Right ventricle myocardium superior (tissue), 1 donor: ENCODE data around the gene AUH. TPM values are rescaled to one million over a fixed set of nuclear protein-coding genes. Genes with fewer than 3 reads are reported as not detected.

ENCODE experiments used
- ATAC-seq: fragments of 200-7000 bp; cut with Tn5 transposase; one replicate; pipeline ENCODE4 v1.9.1; 2020; ENCODE audit warnings: mild to moderate bottlenecking; ENCODE audit not compliant: poor library complexity
- DNase-seq: peaks from one replicate; pipeline ENCODE4 v3.0.0-alpha.2; 2020
- intact Hi-C: fragments of 100-400 bp; cut with DNase I; formaldehyde crosslinking; loops from one replicate; pipeline ENCODE4 v1.11.2; 2022
- total RNA-seq: library from RNA; stranded (reverse); fragmentation: NEBNext Ultra II Directional; extraction: Animal tissue kit (Norgen Biotek cat#: 25700); gene quantifications from one replicate; pipeline ENCODE4 v1.2.1, GENCODE V29; 2021
- donor health status: DM: no; HTN: yes; CAD: no; lungs with severe emphysema.

The AUH gene
- total RNA-seq, 1 donor from 2014 or later = 38.5 TPM

DNA sequence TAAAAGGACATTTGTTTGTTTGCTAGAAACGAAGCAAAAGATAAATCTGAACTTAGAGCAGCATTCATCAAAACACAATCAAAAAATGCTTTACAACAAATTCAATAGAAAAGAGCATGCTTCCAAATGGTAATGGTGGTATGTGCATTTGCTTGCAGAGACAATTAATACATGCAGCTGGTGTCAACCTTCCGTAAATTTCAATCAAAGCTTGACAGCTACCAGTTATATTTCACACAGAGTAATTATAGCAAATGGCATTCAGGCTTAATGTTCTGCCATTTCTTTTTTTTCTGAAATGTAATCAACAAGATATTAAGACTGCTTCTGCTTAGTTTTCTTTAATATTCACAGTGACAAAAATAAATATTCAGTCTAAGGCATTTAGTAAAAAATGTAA, 90.6 kb downstream of the AUH start:
- no peak for DNase-seq
- intact Hi-C loops = no loop called here

DNA sequence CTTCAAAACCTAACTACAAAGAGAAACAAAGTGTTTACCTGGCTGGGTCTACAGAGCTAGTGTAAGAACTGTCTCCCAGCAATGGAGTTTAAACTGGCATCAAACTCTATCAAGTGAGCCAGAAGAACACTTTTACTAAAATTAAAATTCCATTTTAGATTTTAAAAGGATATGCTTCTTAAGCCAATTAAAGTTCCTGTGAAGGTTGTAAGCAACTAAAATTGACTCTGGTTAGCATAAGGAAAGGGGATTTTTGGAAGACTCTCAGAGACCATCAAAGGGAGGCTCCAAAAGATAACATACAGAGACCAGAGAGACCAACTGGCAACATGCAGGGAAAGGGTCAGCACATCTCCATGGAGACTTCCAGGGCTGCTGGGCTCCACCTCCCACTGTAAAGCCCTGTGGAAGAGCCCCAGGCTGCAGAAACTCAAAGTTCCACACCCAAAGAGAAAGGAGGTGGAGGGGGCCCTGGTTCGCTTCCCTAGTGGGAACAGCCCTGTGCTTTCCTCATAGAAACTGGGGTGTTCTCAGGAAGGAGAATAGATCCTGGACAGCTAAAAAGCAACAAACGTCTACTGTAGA, 91.7 kb downstream of the AUH start:
- no peak for DNase-seq
- ATAC-seq = no peak
- intact Hi-C loops = no loop called here

More for the DNA sequence above, 90.6 kb downstream of the AUH start:
- no peak for ATAC-seq

DNA sequence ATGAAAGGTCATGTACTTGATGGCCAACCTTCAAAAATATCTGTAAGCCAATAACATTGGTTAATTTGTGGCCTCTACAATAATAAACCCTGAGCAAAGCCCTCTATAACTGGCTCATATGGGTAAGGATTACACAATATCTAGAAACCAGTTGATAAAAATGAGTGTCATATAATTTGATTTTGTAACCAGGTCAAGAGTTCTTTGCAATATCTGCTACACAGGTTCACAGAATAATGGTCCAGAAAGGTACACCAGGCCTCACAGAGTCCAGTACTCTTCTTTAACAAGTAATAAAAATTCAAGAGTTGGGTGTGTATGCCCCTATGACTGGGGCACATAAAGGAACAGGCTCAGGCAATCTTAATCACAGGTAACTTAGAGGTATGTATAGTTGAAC, 95.3 kb downstream of the AUH start:
- intact Hi-C loops = no loop called here
- ATAC-seq = no peak
- no peak for DNase-seq

DNA sequence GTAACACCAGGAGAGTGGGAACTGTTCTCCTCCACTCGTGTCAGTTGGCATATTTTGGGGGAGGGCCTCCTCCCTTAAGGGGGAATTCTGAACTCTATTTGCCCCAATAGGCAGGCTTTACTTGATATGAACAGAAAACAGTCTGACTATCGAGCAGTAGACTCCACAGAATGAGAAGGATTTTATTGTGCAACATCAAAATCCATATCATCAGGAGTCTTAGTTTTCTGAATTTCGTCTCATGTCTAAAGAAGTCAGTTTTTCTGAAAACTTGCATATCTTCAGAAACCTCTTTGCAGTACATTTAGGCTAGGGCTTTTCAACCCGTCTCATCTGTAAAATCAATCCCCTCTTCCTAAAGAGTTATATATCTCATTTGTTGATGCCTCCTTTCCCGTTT, 96.2 kb downstream of the AUH start:
- intact Hi-C loops = no loop called here
- DNase-seq (no peak), ATAC-seq (no peak)

DNA sequence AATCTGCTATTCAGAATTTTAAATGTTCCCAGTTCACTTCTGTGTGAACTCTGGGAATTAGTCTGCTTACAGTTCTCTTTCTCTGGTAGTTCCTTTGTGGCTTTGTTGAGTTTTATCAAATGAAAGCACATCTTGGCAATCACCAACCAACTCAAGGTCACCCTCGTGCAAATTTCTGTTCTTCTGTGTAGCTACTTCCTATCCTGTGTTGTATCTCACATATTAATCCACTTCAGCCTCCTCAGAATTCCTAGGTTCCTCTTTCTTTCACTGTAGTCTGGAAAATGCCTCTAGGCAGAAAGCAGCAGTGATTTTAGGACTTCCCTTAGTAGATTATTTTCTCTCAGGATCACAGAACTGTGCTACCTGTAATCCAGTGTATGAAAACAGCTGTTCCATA, 100.3 kb downstream of the AUH start:
- ATAC-seq = peak; percentile 15
- intact Hi-C loops = no loop called here

DNA sequence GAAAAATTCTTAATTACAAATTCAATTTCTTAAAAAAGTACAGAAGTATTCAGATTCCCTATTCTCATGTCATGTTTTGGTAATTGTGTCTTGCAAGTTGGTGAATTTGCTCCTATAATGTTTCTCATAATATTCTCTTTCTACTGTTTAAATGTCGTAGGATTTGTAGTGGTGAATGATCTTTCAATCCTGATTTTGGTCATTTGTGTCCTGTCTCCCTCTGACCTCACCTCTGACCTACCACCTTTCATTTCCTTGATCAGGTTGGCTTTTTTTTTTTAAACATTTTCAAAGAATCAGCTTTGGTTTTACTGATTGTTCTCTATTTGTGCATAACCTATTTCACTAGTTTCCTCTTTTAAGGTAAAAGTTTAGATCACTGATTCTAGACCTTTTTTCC, 102.6 kb downstream of the AUH start:
- intact Hi-C loops = no loop called here

More for the DNA sequence above, 100.3 kb downstream of the AUH start:
- DNase-seq = no peak

DNA sequence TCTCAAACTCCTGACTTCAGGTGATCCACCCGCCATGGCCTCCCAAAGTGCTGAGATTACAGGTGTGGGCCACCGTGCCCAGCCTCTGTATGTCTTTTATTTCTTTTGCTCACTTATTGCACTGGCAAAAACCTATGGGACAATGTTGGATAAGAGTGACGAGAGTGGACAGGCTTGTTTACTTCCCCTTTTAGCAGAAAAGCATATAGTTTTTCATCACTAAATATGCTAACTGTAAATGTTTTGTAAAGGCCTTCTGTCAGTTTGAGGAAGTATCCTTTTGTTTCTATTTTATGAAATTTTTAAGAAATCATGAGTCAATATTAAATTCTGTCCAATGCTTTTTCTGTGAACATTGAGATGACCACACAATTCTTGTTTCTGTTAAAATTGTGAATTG, 103.3 kb downstream of the AUH start:
- ATAC-seq = no peak
- intact Hi-C loops = no loop called here
- no peak for DNase-seq

More for the DNA sequence above, 102.6 kb downstream of the AUH start:
- DNase-seq (no peak), ATAC-seq (no peak)

DNA sequence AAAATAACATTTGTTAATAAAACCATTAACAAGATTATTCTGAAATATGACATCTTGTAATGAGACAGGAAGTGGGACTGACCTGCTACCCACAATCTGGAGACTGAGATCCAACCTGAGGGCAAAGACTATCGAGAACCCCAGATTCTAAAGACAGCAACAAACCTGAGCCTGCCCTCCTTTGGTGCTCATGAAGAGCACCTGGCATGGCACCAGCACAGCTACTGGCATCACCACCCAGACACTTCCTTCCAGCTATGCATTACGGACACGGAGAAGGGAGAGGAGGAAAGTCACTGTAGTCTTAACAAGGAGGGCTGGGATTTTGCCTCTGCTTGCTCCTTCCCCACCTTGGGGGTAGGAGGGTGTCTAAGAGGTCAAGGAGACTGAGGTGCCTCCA, 105.5 kb downstream of the AUH start:
- intact Hi-C loops = no loop called here
- peak; percentile 57 for ATAC-seq
- no peak for DNase-seq

DNA sequence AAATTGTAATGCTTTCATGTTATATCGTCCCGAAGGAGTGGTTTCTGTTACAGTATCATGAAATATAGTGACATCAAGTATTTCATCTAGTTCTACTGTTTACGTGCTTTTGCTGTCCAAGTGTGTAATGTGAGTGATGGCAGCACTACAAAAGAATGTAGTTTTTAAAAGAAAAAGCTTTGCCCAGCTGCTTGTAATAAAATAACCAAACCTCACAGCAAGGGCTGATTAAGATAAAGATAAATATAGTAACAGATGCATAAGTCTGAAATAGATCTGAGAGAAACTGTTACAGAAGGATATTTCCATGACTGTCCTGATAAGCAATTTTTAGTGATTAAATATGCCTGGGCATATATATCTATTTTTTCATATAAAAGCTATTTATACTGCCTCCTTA, 106.4 kb downstream of the AUH start:
- DNase-seq (no peak), ATAC-seq (no peak)
- intact Hi-C loops = no loop called here

DNA sequence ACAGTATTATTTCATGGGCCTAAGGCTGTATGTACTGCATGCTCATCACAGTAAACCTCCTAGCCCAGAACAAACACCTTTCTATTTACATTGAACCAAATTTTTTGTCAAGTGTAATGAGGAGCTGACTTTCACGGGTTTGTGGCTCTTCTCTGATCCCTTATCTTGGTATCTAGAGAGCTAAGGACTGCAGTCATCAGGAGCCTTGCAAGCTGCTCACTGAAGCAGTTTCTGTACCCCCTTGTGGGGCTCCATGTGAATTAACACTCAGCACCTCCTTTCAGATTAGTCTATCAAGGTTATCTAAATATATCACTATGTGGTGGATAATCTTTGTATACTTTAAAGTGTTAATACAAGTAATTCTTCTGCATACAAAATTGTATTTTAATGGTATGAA, 108.2 kb downstream of the AUH start:
- no peak for ATAC-seq
- DNase-seq = no peak
- intact Hi-C loops = no loop called here

DNA sequence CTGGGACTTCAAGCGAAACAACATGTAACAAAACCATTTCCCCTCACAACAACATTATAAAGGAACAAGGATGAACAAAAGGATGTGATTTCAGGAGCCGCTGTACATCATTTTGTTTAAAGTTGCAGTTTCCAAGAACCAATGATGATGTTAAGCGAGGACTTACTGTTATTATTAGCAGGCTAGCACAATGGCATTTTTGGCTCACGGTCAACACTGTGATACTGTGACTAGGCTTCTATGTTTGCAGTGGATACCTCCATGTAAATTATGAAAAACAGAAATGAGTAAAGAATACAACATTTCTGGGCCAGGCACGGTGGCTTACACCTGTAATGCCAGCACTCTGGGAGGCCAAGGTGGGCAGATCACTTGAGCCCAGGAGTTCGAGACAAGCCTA, 113.0 kb downstream of the AUH start:
- DNase-seq (no peak), ATAC-seq (peak; percentile 79)
- intact Hi-C loops = no loop called here

DNA sequence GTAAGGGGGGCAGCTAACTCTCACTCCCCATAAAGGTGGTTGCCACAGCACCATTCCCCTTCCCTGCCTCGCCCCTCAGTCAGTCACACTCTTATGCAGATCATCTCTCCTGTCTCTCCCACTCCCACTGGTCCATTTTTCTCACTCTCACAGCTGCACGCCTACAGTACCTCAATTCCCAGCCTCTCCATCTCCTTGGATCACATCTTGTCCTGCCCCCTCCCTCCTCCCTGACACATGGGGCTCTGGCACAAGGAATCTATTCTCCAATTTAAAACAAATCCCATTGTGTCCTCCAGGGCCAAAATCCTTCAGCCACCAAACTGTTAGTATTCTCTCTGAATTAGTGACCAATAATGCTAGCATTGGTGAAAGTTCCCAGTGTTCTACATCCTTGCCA, 114.4 kb downstream of the AUH start:
- intact Hi-C loops = no loop called here
- DNase-seq = no peak
- no peak for ATAC-seq

DNA sequence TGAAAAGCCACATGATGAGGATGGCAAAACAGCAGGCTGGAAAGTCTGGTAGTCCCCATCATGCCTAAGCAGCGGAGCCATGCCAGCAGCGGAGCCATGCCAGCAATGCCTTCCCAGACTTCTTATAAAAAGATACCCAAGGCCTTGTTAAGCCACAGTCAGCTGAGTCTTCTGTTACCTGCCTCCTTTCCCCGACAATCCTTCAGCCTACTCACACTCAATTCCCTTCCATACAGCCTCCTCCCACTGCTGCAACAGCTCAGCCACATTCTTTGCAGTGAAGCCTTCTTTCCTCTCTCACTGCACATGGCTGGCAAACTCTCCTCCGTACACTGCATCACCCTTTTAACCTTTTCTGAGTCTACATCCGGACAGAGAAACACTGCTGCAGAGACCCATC, 114.9 kb downstream of the AUH start:
- no peak for DNase-seq
- peak; percentile 44 for ATAC-seq

DNA sequence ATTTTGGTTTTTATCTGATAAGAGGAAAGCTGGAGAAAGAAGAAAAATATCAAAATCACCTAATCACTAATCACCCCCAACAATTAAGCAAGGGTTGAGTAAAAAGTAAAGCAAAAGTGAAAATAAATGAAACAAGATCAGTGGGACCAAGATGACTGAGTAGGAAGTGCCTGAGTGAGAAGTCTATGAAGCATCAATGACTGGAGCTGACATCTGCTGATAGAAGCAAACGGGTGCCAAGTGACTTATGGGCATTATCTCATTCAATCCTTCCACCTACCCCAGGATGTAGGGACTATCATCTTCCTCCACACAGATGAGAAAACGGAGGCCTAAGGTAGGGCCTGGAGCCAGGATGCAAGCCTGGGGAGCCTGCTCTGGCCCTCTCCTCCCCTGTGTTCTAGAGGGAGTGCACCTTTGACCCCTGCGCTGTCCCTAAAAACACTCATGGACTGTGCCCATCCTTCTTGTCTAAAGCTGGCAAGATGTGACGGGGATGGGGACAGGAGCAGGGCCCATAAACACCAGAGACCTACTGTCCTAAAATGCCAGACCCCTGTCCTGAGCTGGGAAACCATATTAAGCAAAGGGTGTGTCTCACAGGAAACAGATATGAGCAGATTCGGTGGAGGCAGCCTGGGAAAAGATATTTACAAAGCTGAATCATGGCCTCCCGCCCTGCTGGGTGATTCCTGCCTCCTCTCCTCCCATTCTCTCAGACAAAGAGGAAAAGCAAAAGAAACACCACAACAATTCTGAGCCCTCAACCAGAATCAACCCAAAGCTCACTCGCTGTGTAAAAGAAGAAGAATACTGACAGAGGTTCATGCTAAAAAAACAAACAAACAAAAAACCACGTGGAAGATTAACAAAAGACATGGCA, 116.0 kb downstream of the AUH start:
- intact Hi-C loops = no loop called here
- DNase-seq (no peak), ATAC-seq (no peak)

More for the DNA sequence above, 114.9 kb downstream of the AUH start:
- intact Hi-C loops = no loop called here

DNA sequence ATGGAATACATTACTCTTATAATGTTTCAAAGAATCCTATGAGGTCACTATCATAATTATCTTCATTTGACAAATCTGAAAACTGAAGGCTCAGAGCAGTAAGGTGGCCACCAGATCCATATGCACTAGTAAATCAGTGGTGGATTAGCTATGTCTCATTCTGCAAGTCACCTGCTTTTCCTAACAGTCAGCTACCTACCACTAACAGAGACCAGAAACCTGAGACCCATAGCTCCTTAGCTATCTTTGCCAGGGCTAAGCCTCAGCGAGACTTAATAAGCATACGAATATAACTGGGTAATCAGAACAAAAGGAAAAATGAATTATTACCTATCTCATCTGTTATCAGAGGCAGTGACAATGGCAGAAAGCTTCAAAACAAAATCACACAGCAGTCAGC, 118.7 kb downstream of the AUH start:
- intact Hi-C loops = no loop called here
- no peak for ATAC-seq

DNA sequence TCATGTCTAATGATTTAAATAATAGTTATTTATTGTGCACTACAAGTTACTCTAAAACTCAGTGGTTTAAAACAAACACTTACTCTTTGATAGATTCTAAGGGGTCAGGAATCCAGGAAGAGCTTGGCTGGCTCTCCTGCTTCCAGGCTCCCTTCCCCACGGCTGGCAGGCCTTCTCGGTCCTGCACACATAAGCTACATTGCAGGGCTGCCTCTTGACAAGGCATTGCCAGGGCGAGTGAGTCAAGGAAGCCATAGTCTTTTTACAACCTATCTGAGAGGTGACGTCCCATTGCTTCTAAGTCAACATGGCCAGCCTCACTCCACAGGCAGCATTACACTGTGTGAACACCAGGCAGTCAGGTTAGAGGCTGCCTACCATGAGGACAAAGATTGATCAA, 119.8 kb downstream of the AUH start:
- intact Hi-C loops = no loop called here
- DNase-seq (peak; percentile 44), ATAC-seq (peak; percentile 63)

More for the DNA sequence above, 118.7 kb downstream of the AUH start:
- DNase-seq = no peak

DNA sequence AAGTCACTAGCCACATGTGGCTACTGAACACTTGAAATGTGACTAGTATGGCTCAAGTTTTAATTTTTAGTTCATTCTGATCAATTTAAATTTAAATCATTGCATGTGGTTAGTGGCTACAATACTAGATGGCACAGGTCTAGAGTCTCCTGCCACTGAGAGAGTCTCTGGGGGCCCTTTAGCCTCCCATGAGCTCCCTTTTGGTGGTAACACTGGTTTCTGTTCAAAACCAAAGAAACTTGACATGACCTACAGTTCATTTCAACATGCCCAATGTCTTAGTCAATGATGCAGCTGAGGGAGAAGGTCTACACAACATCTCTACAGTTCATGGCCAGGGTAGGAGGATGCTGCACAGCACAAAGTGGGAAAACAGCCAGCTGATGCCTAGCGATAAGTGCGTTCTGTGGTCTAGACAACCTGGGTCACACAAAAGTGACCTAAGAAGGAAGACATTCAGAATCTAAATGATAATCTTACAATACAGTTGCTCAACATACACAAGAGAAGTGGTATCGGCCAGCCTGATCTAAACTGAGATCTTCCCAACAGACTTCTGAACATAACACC, 121.0 kb downstream of the AUH start:
- intact Hi-C loops = no loop called here
- DNase-seq (no peak), ATAC-seq (no peak)

DNA sequence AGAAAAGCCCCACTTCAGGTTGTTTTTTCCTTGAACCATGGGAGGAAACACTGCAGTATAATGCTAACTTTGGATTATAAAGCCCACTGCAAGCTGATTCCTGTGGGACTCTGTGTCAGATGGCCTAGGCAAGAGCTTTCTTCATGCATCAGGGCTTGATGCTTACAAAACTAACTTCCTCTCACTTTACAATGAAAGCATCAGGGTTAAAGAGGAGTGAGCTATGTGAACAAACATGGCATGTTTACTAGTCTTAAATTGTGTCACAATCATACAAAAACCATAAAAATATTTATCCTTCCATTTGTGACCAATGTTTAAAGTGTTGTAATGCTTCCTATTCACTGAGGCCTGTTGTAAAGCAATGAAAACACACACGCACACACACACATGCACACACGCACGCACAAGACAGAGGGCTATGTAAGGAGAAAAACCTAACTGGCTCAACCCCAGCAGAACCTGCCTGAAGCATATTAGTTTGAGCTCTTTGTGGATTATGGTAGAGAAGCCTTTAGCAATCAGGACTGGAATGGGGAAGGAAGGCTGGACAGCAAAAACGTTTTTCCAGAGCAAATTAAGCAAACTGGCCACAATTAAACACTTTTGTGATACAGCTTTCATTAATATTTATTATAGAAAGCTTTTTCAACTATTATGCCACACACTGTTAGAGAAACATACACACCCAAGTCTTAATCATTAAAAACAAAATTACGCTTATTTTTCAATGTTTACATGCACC, 122.2 kb downstream of the AUH start:
- no peak for ATAC-seq
- no peak for DNase-seq
- intact Hi-C loops = no loop called here

DNA sequence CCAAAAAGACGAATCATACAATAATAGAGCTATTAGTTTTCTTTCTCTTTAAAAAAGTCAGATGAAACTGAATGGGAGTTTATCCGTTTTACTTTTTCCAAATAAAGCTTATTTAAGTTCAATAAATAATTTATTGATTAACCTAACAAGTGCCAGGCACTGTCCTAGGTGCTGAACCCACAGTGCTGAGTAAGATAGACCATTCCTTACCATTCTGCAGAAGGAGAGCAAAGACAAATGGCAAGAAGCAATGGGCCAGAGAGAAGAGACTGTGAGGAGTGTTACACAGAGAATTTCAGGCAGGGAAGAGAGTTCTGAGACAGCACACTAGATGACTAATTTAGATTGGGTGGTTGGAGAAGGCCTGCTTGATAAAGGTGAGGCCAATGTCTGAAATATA, 127.2 kb downstream of the AUH start:
- no peak for ATAC-seq
- DNase-seq = no peak
- intact Hi-C loops = no loop called here
